22Rv1 (cell line): ENCODE results near the gene CDH12.

Experiments used
- ZFX ChIP-seq: fragments of 450-650 bp; IDR thresholded peaks from 2 replicates; pipeline ENCODE4 v1.6.1; 2017; ENCODE audit warnings: antibody characterized with exemption, borderline replicate concordance
- TF ChIP-seq, protein P1 (sequence below): fragments of 450-650 bp; IDR thresholded peaks from 2 replicates; pipeline ENCODE4 v1.5.1; 2017; ENCODE audit warnings: mild to moderate bottlenecking

DNA sequence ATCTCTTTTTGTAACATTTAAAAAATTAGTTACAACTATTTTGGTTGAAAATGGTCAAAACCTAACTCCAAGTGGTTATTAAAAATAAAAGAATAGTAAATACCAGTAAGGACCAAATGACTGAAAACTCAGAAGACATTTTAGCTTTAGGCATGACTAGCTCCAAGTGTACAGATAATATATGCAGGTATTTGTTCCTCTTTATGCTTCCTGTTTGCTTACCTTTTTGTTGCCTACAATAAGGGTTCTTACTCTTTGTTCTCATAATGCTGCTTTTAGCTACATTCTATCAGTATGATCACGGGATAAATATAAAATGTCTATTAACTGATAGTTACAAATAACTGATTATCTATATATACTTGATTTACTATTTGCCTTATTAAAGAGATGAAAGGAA is 259.6 kb downstream of the CDH12 start:
- TF ChIP-seq, protein P1, sequence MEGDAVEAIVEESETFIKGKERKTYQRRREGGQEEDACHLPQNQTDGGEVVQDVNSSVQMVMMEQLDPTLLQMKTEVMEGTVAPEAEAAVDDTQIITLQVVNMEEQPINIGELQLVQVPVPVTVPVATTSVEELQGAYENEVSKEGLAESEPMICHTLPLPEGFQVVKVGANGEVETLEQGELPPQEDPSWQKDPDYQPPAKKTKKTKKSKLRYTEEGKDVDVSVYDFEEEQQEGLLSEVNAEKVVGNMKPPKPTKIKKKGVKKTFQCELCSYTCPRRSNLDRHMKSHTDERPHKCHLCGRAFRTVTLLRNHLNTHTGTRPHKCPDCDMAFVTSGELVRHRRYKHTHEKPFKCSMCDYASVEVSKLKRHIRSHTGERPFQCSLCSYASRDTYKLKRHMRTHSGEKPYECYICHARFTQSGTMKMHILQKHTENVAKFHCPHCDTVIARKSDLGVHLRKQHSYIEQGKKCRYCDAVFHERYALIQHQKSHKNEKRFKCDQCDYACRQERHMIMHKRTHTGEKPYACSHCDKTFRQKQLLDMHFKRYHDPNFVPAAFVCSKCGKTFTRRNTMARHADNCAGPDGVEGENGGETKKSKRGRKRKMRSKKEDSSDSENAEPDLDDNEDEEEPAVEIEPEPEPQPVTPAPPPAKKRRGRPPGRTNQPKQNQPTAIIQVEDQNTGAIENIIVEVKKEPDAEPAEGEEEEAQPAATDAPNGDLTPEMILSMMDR: no peak
- TF ChIP-seq ZFX: no peak
